ENCODE data around the gene PTRH2. TPM values are rescaled to one million over a fixed set of nuclear protein-coding genes. Genes with fewer than 3 reads are reported as not detected.

PTRH2 gene
- total and polyA plus RNA-seq, 2 of the 8 experiments (the other 6 are each of a cell fraction or from before 2014, with no cell fraction given): 39.4 to 43.2 TPM

DNA sequence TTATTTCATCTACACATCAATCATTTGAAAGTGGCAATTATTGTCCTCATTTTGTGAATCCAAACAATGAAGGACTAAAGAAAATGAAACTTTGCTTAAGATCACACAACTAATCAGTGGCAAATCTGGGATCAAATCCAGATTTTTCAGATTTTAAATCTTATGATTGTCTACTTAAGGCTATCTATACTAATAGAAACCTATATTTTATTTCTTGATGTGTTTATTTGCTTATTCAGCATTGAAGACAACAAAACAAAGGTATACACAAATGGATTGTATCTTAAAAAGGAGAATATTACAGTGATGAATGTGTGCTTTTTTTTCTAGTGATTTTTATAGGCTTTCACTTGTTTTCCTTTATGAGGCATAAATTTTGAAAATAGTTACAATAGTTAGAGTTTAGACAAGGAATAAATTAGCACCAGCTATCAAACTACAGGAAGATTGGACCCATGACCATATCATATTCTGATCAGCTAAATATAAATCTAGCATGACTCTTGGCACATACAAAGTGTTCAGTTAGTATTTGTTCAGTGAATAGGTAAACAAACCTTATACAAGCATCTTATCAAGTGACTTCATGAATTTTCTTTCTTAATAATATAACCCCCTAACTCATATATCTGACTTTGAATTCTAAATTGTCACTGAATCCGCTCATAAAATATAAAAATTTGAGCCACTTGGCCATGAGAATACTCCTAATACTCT, 20.7 kb upstream of the PTRH2 start (continued):
- TF ChIP-seq, protein P1, sequence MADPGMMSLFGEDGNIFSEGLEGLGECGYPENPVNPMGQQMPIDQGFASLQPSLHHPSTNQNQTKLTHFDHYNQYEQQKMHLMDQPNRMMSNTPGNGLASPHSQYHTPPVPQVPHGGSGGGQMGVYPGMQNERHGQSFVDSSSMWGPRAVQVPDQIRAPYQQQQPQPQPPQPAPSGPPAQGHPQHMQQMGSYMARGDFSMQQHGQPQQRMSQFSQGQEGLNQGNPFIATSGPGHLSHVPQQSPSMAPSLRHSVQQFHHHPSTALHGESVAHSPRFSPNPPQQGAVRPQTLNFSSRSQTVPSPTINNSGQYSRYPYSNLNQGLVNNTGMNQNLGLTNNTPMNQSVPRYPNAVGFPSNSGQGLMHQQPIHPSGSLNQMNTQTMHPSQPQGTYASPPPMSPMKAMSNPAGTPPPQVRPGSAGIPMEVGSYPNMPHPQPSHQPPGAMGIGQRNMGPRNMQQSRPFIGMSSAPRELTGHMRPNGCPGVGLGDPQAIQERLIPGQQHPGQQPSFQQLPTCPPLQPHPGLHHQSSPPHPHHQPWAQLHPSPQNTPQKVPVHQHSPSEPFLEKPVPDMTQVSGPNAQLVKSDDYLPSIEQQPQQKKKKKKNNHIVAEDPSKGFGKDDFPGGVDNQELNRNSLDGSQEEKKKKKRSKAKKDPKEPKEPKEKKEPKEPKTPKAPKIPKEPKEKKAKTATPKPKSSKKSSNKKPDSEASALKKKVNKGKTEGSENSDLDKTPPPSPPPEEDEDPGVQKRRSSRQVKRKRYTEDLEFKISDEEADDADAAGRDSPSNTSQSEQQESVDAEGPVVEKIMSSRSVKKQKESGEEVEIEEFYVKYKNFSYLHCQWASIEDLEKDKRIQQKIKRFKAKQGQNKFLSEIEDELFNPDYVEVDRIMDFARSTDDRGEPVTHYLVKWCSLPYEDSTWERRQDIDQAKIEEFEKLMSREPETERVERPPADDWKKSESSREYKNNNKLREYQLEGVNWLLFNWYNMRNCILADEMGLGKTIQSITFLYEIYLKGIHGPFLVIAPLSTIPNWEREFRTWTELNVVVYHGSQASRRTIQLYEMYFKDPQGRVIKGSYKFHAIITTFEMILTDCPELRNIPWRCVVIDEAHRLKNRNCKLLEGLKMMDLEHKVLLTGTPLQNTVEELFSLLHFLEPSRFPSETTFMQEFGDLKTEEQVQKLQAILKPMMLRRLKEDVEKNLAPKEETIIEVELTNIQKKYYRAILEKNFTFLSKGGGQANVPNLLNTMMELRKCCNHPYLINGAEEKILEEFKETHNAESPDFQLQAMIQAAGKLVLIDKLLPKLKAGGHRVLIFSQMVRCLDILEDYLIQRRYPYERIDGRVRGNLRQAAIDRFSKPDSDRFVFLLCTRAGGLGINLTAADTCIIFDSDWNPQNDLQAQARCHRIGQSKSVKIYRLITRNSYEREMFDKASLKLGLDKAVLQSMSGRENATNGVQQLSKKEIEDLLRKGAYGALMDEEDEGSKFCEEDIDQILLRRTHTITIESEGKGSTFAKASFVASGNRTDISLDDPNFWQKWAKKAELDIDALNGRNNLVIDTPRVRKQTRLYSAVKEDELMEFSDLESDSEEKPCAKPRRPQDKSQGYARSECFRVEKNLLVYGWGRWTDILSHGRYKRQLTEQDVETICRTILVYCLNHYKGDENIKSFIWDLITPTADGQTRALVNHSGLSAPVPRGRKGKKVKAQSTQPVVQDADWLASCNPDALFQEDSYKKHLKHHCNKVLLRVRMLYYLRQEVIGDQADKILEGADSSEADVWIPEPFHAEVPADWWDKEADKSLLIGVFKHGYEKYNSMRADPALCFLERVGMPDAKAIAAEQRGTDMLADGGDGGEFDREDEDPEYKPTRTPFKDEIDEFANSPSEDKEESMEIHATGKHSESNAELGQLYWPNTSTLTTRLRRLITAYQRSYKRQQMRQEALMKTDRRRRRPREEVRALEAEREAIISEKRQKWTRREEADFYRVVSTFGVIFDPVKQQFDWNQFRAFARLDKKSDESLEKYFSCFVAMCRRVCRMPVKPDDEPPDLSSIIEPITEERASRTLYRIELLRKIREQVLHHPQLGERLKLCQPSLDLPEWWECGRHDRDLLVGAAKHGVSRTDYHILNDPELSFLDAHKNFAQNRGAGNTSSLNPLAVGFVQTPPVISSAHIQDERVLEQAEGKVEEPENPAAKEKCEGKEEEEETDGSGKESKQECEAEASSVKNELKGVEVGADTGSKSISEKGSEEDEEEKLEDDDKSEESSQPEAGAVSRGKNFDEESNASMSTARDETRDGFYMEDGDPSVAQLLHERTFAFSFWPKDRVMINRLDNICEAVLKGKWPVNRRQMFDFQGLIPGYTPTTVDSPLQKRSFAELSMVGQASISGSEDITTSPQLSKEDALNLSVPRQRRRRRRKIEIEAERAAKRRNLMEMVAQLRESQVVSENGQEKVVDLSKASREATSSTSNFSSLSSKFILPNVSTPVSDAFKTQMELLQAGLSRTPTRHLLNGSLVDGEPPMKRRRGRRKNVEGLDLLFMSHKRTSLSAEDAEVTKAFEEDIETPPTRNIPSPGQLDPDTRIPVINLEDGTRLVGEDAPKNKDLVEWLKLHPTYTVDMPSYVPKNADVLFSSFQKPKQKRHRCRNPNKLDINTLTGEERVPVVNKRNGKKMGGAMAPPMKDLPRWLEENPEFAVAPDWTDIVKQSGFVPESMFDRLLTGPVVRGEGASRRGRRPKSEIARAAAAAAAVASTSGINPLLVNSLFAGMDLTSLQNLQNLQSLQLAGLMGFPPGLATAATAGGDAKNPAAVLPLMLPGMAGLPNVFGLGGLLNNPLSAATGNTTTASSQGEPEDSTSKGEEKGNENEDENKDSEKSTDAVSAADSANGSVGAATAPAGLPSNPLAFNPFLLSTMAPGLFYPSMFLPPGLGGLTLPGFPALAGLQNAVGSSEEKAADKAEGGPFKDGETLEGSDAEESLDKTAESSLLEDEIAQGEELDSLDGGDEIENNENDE (IDR thresholded peaks at IDR 0.05; ENCODE audit: insufficient replicate concordance, low read length): no peak
- TF ChIP-seq GABPA (IDR thresholded peaks at IDR 0.05; ENCODE audit: borderline replicate concordance, insufficient read depth, low read length) (no peak), POU5F1 (IDR thresholded peaks at IDR 0.05; ENCODE audit: low read depth, low read length) (no peak), POLR2A (IDR thresholded peaks at IDR 0.05; ENCODE audit: control extremely low read depth in 1 of 2, low read depth in 2 of 2, low read length in 2 of 2) (no peak), SUZ12 (IDR thresholded peaks at IDR 0.05; ENCODE audit: low read length) (no peak), CEBPB (IDR thresholded peaks at IDR 0.05; ENCODE audit: low read depth, low read length) (no peak), BRCA1 (IDR thresholded peaks at IDR 0.05; ENCODE audit: low read depth, low read length) (no peak), RXRA (IDR thresholded peaks at IDR 0.05; ENCODE audit: insufficient read depth, low read depth, low read length) (no peak), CHD1 (IDR thresholded peaks at IDR 0.05; ENCODE audit: low read depth, low read length) (no peak)

Data from H1 (cell line).